Stimulated activated CD4-positive, alpha-beta T cell treated with anti-CD3 and anti-CD28 coated beads, Interleukin-15, amount 100 ng/mL, for 48 hours (primary cell): ENCODE measurements around the gene KCNAB1.
"Not testable (repeated sequence)": the region's sequence is repeated elsewhere in the genome, so short reads cannot be mapped to it uniquely, and the experiment has no call there.

Experiments
- DNase-seq, 2 donors: peaks; one replicate each; pipeline ENCODE4 v3.0.0-alpha.2; 2020; ENCODE audit warnings: low read depth in 2 of 2

Gene KCNAB1

GRCh38 chr3:156569881-156570280 lies 449.5 kb downstream of the KCNAB1 start:
- not testable (repeated sequence) for DNase-seq

GRCh38 chr3:156575641-156576040 lies 455.3 kb downstream of the KCNAB1 start:
- DNase-seq = no peak

GRCh38 chr3:156576051-156576450 lies 455.7 kb downstream of the KCNAB1 start:
- no peak for DNase-seq

GRCh38 chr3:156576651-156577348 lies 456.4 kb downstream of the KCNAB1 start:
- DNase-seq = no peak

GRCh38 chr3:156577736-156578135 lies 457.4 kb downstream of the KCNAB1 start:
- no peak for DNase-seq

GRCh38 chr3:156579427-156579851 lies 459.1 kb downstream of the KCNAB1 start:
- DNase-seq = no peak

GRCh38 chr3:156581033-156581432 lies 460.7 kb downstream of the KCNAB1 start:
- DNase-seq = no peak

GRCh38 chr3:156581954-156582353 lies 461.6 kb downstream of the KCNAB1 start:
- DNase-seq = no peak

- no peak for DNase-seq
Measured at GRCh38 chr3:156582532-156583183, 462.3 kb downstream of the KCNAB1 start.

GRCh38 chr3:156583469-156583868 lies 463.1 kb downstream of the KCNAB1 start:
- no peak for DNase-seq

- DNase-seq = no peak
Measured at GRCh38 chr3:156586905-156587759, 466.8 kb downstream of the KCNAB1 start.

- DNase-seq = no peak
Measured at GRCh38 chr3:156587760-156588069, 467.3 kb downstream of the KCNAB1 start.
